K562 treated with DMSO at 1 percent for 24 hours (cell line): ENCODE results near the gene PIM3. TPM values are rescaled to one million over a fixed set of nuclear protein-coding genes. Genes with fewer than 3 reads are reported as not detected.

Experiments used
- total RNA-seq: library from RNA; unstranded; fragments of 300-600 nt; gene quantifications from 2 replicates; pipeline ENCODE4 v1.2.3, GENCODE V29; 2022; ENCODE audit warnings: low read depth; ENCODE audit not compliant: insufficient read depth

PIM3 gene
- total RNA-seq = 92.1 and 105 TPM in 2 replicates

GRCh38 chr22:49960159-49961004, at the start of gene PIM3:
TSS of gene PIM3 (plus strand) at chr22:49960772. CDS start at chr22:49960948, 176 bp downstream.

GRCh38 chr22:49917974-49918910, 42.3 kb upstream of the PIM3 start, which contains the start of the genes ALG12 and CRELD2:
TSS of gene ALG12 (minus strand) at chr22:49918438. CDS start at chr22:49913765, 4,673 bp downstream.
TSS of gene CRELD2 (plus strand) at chr22:49918634. CDS start at chr22:49918770, 136 bp downstream.

GRCh38 chr22:50012211-50013181, 51.9 kb downstream of the PIM3 start, which contains the start of gene IL17REL:
TSS of gene IL17REL (minus strand) at chr22:50012765. CDS start at chr22:50012646, 119 bp downstream.

Other genes with a start within 250 kb of the PIM3 start
- 14.9 and 15.2 TPM in 2 replicates for gene BRD1, start 132.9 kb upstream of the PIM3 start, total RNA-seq
- gene ZBED4, start 106.9 kb upstream of the PIM3 start, total RNA-seq = 10.1 and 10.3 TPM in 2 replicates
- gene ALG12, start 42.3 kb upstream of the PIM3 start, total RNA-seq = 5.6 and 6.4 TPM in 2 replicates
- 32.5 and 35.2 TPM in 2 replicates for gene CRELD2, start 42.1 kb upstream of the PIM3 start, total RNA-seq
- 0.07 TPM in 1 of 2 replicates, not detected in the other for gene IL17REL, start 52.0 kb downstream of the PIM3 start, total RNA-seq
- gene TTLL8, start 97.5 kb downstream of the PIM3 start, total RNA-seq = not detected in 2 replicates
- gene MLC1, start 124.7 kb downstream of the PIM3 start, total RNA-seq = 0.35 and 0.38 TPM in 2 replicates
- gene MOV10L1, start 129.2 kb downstream of the PIM3 start, total RNA-seq = 0.09 TPM in 1 of 2 replicates, not detected in the other
- gene PANX2, start 210.0 kb downstream of the PIM3 start, total RNA-seq = 38.0 and 42.2 TPM in 2 replicates
- gene TRABD, start 225.1 kb downstream of the PIM3 start, total RNA-seq = 56.0 and 65.4 TPM in 2 replicates
- gene SELENOO, start 240.2 kb downstream of the PIM3 start, total RNA-seq = 40.8 and 51.9 TPM in 2 replicates